A549 (cell line): ENCODE results near the gene OPCML. TPM values are rescaled to one million over a fixed set of nuclear protein-coding genes. Genes with fewer than 3 reads are reported as not detected.

ENCODE experiments used
- ATAC-seq, 2 experiments: fragments of 200-7000 bp in 1 of 2; fragments of >200 bp in 1 of 2; cut with Nextera tagmentation in 1 of 2; cut with Tn5 transposase in 1 of 2; 3 replicates each; pipeline versions ENCODE4 v1.8.0 to v1.9.1; 2018 to 2020; ENCODE audit warnings: mild to moderate bottlenecking in 1 of 2, moderate library complexity in 1 of 2
- CTCF ChIA-PET: fragments of 300-600 bp; sonication (Branson Sonifier 250); formaldehyde crosslinking; extraction: SDS; loops from one replicate; lab custom pipeline; 2021; ENCODE audit warnings: antibody characterized with exemption, inconsistent platforms; lab: Yijun Ruan, JAX
- POLR2A ChIA-PET: fragments of 350-600 bp; formaldehyde crosslinking; extraction: SDS; loops from one replicate; lab custom pipeline; 2021; ENCODE audit warnings: antibody characterized with exemption, inconsistent platforms; lab: Yijun Ruan, JAX
- DNase-seq, 2 experiments: peaks; one replicate each; pipeline versions ENCODE4 v3.0.0 to v3.0.0-alpha.2; 2011 to 2016; ENCODE audit warnings: low read depth in 1 of 2, low spot score in 1 of 2
- FAIRE-seq: peaks from 2 replicates; lab custom pipeline; 2011; peaks lifted over from hg19 to GRCh38; lab: Jason Lieb, UNC
- H3K27ac ChIP-seq, 2 experiments: fragments of >200 bp; sonication (Bioruptor Twin); formaldehyde crosslinking; 3 replicates each; pipeline ENCODE4 v1.5.1; 2016 to 2017
- H3K4me1 ChIP-seq: fragments of >200 bp; sonication (Bioruptor Twin); formaldehyde crosslinking; 3 replicates; pipeline ENCODE4 v1.6.1; 2016
- H3K4me2 ChIP-seq: fragments of >200 bp; sonication (Bioruptor Twin); formaldehyde crosslinking; 3 replicates; pipeline ENCODE4 v1.6.1; 2016
- H3K4me3 ChIP-seq: fragments of >200 bp; sonication (Bioruptor Twin); formaldehyde crosslinking; 3 replicates; pipeline ENCODE4 v1.5.1; 2016
- H3K9me3 ChIP-seq: fragments of >200 bp; sonication (Bioruptor Twin); formaldehyde crosslinking; 3 replicates; pipeline ENCODE4 v1.6.1; 2016
- ATOH8 ChIP-seq: fragments of 250-450 bp; sonication (Bioruptor Pico); IDR thresholded peaks from 2 replicates; pipeline ENCODE4 v1.5.0; 2020; ENCODE audit warnings: low read depth, mild to moderate bottlenecking, moderate library complexity
- CBX8 ChIP-seq: fragments of 200-600 bp; sonication (generic); IDR thresholded peaks from 2 replicates; pipeline ENCODE4 v1.6.1; 2016
- E2F6 ChIP-seq: IDR thresholded peaks from 2 replicates; pipeline ENCODE4 v1.6.1; 2012; ENCODE audit warnings: low read depth, borderline replicate concordance
- EHMT2 ChIP-seq: fragments of 200-600 bp; sonication (generic); IDR thresholded peaks from 2 replicates; pipeline ENCODE4 v1.6.1; 2016; ENCODE audit warnings: antibody characterized with exemption, low read depth, mild to moderate bottlenecking, moderate library complexity
- FOSB ChIP-seq: fragments of 250-450 bp; sonication (Bioruptor Pico); IDR thresholded peaks from 2 replicates; pipeline ENCODE4 v1.5.0; 2020; ENCODE audit warnings: mild to moderate bottlenecking, moderate library complexity
- HEYL ChIP-seq: fragments of 250-450 bp; sonication (Bioruptor Pico); IDR thresholded peaks from 2 replicates; pipeline ENCODE4 v1.8.0; 2021; ENCODE audit warnings: mild to moderate bottlenecking, moderate library complexity
- JUN ChIP-seq, 2 experiments: fragments of >200 bp; sonication (Bioruptor Twin); formaldehyde crosslinking; IDR thresholded peaks; 2 replicates in 1 of 2; 3 replicates in 1 of 2; pipeline ENCODE4 v1.6.1; 2016 to 2017
- MAFK ChIP-seq: fragments of 450-650 bp; IDR thresholded peaks from 2 replicates; pipeline ENCODE4 v1.6.1; 2014; ENCODE audit not compliant: partially characterized antibody
- NFE2L2 ChIP-seq: fragments of 150-350 bp; conservative IDR thresholded peaks from 2 replicates; pipeline ENCODE4 v1.6.1; 2014; ENCODE audit warnings: low read length
- RAD21 ChIP-seq, 2 experiments: fragments of >200 bp in 1 of 2; sonication (Bioruptor Twin) in 1 of 2; formaldehyde crosslinking in 1 of 2; IDR thresholded peaks in 1 of 2; conservative IDR thresholded peaks in 1 of 2; 2 replicates in 1 of 2; 3 replicates in 1 of 2; pipeline ENCODE4 v1.6.1; 2012 to 2018; ENCODE audit warnings: inconsistent platforms in 1 of 2
- RCOR1 ChIP-seq: fragments of 150-350 bp; IDR thresholded peaks from 2 replicates; pipeline ENCODE4 v1.6.1; 2014; ENCODE audit warnings: antibody characterized with exemption, low read length, low read depth
- TFCP2L1 ChIP-seq: fragments of 250-450 bp; sonication (Bioruptor Pico); IDR thresholded peaks from 2 replicates; pipeline ENCODE4 v1.5.0; 2021; ENCODE audit warnings: mild to moderate bottlenecking
- TP53 ChIP-seq: fragments of 250-450 bp; sonication (Bioruptor Pico); IDR thresholded peaks from 2 replicates; pipeline ENCODE4 v1.5.0; 2021; ENCODE audit warnings: mild to moderate bottlenecking, moderate library complexity
- ZNF302 ChIP-seq: fragments of 250-450 bp; sonication (Bioruptor Pico); IDR thresholded peaks from 2 replicates; pipeline ENCODE4 v1.9.0; 2021; ENCODE audit warnings: inconsistent platforms, mild to moderate bottlenecking, moderate library complexity
- ZSCAN20 ChIP-seq: fragments of 250-450 bp; sonication (Bioruptor Pico); IDR thresholded peaks from 2 replicates; pipeline ENCODE4 v1.8.0; 2022; ENCODE audit warnings: mild to moderate bottlenecking, moderate library complexity
- WGBS: methylation state at CpG from one replicate; pipeline ENCODE4 v1.1.6; 2017; ENCODE audit errors: missing lambda C conversion rate; 5-methylcytosine and 5-hydroxymethylcytosine counted together
- polyA plus RNA-seq, 4 experiments: library from polyadenylated mRNA; depleted of rRNA in 3 of 4; stranded (reverse); fragments of >200 nt; fragmentation: RNase III in 1 of 4; extraction: RNeasy Plus Mini Kit Qiagen cat#74134 plus additional on column Dnase treatment in 1 of 4; gene quantifications; 2 replicates in 3 of 4; 3 replicates in 1 of 4; pipeline ENCODE4 v1.2.3, GENCODE V29; 2011 to 2017
- TF ChIP-seq, protein P1 (sequence below): fragments of >200 bp; sonication (Bioruptor Twin); formaldehyde crosslinking; IDR thresholded peaks from 3 replicates; pipeline ENCODE4 v1.5.1; 2016
- TF ChIP-seq, protein P2 (sequence below): fragments of 150-350 bp; IDR thresholded peaks from 2 replicates; pipeline ENCODE4 v1.6.1; 2014; ENCODE audit warnings: low read depth, mild to moderate bottlenecking, low read length

OPCML gene
- polyA plus RNA-seq, 2 of the 4 experiments (the other 2 are of a cell fraction): not detected

DNA sequence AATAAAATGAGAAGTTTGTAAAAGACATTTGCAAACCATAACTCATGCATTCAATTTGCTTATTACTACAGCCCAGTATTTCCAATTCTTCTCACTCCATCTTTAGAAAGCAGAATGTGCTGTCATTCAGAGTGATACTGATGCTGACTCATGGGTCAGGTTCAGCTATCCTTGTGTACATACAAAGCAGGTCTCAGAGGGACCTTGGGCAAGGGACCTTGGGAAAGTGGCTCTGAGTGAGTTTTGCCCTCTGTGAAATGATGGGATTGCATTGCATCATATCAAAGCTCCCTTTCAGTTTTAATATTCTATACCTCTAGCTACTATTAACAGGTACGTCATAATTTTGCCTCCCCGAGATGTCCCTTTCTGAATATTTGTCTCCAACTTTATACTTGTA lies 848.7 kb downstream of the OPCML start:
- no peak overlapping the region for H3K27ac ChIP-seq
- FAIRE-seq: no peak
- 1% methylated on average over 2 of the region's 2 CpGs for WGBS
- H3K4me1 ChIP-seq: no peaks in the 10 kb centered on the region
- no peak for DNase-seq
- ATAC-seq: no peak
- ChIA-PET CTCF (no interaction called here), POLR2A (no interaction called here)
- TF ChIP-seq, protein P1, sequence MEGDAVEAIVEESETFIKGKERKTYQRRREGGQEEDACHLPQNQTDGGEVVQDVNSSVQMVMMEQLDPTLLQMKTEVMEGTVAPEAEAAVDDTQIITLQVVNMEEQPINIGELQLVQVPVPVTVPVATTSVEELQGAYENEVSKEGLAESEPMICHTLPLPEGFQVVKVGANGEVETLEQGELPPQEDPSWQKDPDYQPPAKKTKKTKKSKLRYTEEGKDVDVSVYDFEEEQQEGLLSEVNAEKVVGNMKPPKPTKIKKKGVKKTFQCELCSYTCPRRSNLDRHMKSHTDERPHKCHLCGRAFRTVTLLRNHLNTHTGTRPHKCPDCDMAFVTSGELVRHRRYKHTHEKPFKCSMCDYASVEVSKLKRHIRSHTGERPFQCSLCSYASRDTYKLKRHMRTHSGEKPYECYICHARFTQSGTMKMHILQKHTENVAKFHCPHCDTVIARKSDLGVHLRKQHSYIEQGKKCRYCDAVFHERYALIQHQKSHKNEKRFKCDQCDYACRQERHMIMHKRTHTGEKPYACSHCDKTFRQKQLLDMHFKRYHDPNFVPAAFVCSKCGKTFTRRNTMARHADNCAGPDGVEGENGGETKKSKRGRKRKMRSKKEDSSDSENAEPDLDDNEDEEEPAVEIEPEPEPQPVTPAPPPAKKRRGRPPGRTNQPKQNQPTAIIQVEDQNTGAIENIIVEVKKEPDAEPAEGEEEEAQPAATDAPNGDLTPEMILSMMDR: no peak
- no peak for TF ChIP-seq MAFK
- H3K4me2 ChIP-seq: no peak overlapping the region
- no peaks in the 10 kb centered on the region for H3K9me3 ChIP-seq
- H3K4me3 ChIP-seq: no peak overlapping the region

DNA sequence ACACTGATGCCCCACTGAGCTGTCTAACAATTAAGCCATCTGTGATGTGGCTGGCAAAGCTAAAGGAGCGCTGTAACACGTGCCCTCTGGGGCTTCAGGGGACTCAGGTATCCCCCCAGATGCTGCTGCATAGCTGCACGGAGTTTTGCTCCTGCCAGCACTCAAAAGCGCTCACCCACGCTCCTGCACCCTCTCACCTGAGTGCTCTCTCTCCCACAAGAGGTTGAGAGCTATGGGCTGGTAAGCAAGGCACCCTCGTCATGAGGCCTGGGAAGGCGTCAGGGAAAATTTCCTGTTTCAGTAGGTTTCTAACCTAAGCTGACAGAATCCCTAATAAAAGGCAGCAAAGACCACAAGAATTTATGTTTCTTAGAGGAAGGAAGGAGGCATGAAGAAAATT lies 850.3 kb downstream of the OPCML start:
- H3K4me2 ChIP-seq: no peak overlapping the region
- TF ChIP-seq CBX8: no peak
- no peak for TF ChIP-seq FOSB (CRISPR knock-in tag)
- TF ChIP-seq TFCP2L1 (CRISPR knock-in tag): no peak
- no peak for TF ChIP-seq ATOH8 (CRISPR knock-in tag)
- POLR2A ChIA-PET: no interaction called here
- no peak overlapping the region for H3K4me3 ChIP-seq
- no peaks in the 10 kb centered on the region for H3K9me3 ChIP-seq
- no peak overlapping the region for H3K27ac ChIP-seq
- 3% methylated on average over 6 of the region's 7 CpGs for WGBS
- no peaks in the 10 kb centered on the region for H3K4me1 ChIP-seq
- ATAC-seq (no peak), FAIRE-seq (no peak), DNase-seq (no peak)
- CTCF ChIA-PET: no interaction called here

- FAIRE-seq: no peak
- Histone ChIP-seq H3K9me3 (no peaks in the 10 kb centered on the region), H3K27ac (no peak overlapping the region), H3K4me3 (no peak overlapping the region), H3K4me1 (no peaks in the 10 kb centered on the region), H3K4me2 (no peak overlapping the region)
- ATAC-seq: no peak
- no peak for DNase-seq
- 22% methylated on average over 12 of the region's 12 CpGs for WGBS
- ChIA-PET CTCF (no interaction called here), POLR2A (no interaction called here)
- TF ChIP-seq EHMT2 (no peak), HEYL (CRISPR knock-in tag) (no peak), RAD21 (conservative IDR thresholded peaks at IDR 0.05 in 1 of 2, IDR thresholded peaks at IDR 0.05 in 1 of 2) (no peak), E2F6 (no peak), RCOR1 (no peak), ZSCAN20 (CRISPR knock-in tag) (no peak), TP53 (CRISPR knock-in tag) (no peak), NFE2L2 (no peak), TFCP2L1 (CRISPR knock-in tag) (no peak), JUN (IDR thresholded peaks at IDR 0.05) (no peak), ZNF302 (no peak)
- TF ChIP-seq, protein P2, sequence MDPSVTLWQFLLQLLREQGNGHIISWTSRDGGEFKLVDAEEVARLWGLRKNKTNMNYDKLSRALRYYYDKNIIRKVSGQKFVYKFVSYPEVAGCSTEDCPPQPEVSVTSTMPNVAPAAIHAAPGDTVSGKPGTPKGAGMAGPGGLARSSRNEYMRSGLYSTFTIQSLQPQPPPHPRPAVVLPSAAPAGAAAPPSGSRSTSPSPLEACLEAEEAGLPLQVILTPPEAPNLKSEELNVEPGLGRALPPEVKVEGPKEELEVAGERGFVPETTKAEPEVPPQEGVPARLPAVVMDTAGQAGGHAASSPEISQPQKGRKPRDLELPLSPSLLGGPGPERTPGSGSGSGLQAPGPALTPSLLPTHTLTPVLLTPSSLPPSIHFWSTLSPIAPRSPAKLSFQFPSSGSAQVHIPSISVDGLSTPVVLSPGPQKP: no peak
Measured at GRCh38 chr11:132680584-132680983, 851.7 kb downstream of the OPCML start.
